SU-DHL-6 (cell line): ENCODE results near the gene SOCS7.

ENCODE experiments used
- EZH2phosphoT487 ChIP-seq: fragments of 200-600 bp; sonication (generic), shearing (Covaris generic); conservative IDR thresholded peaks from 2 replicates; pipeline ENCODE4 v1.6.1; 2018; ENCODE audit warnings: mild to moderate bottlenecking, antibody characterized with exemption, low read length, moderate library complexity, mixed read lengths
- TF ChIP-seq, protein P1 (sequence below): fragments of 200-600 bp; sonication (generic); IDR thresholded peaks from one replicate; pipeline ENCODE4 v1.5.1; 2017; ENCODE audit warnings: antibody characterized with exemption, mild to moderate bottlenecking, low read length, moderate library complexity; ENCODE audit not compliant: insufficient read depth, poor library complexity, severe bottlenecking

- TF ChIP-seq, protein P1, sequence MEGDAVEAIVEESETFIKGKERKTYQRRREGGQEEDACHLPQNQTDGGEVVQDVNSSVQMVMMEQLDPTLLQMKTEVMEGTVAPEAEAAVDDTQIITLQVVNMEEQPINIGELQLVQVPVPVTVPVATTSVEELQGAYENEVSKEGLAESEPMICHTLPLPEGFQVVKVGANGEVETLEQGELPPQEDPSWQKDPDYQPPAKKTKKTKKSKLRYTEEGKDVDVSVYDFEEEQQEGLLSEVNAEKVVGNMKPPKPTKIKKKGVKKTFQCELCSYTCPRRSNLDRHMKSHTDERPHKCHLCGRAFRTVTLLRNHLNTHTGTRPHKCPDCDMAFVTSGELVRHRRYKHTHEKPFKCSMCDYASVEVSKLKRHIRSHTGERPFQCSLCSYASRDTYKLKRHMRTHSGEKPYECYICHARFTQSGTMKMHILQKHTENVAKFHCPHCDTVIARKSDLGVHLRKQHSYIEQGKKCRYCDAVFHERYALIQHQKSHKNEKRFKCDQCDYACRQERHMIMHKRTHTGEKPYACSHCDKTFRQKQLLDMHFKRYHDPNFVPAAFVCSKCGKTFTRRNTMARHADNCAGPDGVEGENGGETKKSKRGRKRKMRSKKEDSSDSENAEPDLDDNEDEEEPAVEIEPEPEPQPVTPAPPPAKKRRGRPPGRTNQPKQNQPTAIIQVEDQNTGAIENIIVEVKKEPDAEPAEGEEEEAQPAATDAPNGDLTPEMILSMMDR, result no peak
- no peak for TF ChIP-seq EZH2phosphoT487
Observed at GRCh38 chr17:38447502-38448085, 96.0 kb downstream of the SOCS7 start.
